GM18868 (cell line): ENCODE results near the gene NHLRC4.

Source experiments
- ATAC-seq: cut with Tn5 transposase; IDR thresholded peaks from one replicate; pipeline ENCODE4 v1.9.1; 2021; ENCODE audit warnings: mild to moderate bottlenecking, moderate library complexity; ENCODE audit not compliant: unreplicated experiment

Gene NHLRC4

GRCh38 chr16:530111-530817, 36.5 kb upstream of the NHLRC4 start:
- no peak for ATAC-seq

- ATAC-seq, result no peak
Measured at GRCh38 chr16:531494-532125, 35.2 kb upstream of the NHLRC4 start.

DNA sequence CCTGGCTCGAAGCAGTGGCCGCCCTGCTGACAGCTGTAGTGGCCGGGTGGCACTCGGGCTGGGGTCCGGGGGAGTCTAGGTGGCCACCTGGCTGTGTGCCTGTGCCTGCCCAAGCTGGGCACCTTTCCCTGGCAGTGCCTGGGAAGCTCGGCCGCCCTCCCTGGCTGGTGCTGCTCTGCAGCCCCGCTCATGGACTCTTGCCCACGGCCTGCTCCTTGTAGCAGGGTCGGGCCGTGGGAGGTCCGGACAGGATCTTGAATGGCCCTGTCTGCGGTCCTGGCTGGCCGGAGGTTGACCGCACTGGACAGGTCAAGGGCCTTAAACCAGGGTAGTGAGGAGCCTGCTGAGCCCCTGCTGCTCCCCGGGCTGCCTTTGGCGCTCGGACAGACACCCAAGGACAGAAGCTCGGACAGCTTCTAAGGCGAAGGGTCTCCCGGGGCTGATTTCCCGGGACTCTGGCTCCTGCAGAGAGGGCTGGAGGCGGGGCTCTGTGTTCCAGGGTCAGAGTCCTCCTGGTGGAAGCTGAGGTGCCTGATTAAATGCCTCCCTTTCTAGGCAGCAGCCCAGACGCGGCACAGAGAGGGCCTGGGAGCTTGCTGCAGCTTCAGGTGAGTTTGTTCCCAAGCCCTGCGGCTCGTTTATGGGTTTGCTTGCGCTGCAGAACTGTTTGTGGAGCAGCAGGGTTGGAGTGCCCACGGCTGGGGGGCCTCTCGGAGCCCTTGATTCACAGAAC, 33.2 kb upstream of the NHLRC4 start:
- no peak for ATAC-seq

DNA sequence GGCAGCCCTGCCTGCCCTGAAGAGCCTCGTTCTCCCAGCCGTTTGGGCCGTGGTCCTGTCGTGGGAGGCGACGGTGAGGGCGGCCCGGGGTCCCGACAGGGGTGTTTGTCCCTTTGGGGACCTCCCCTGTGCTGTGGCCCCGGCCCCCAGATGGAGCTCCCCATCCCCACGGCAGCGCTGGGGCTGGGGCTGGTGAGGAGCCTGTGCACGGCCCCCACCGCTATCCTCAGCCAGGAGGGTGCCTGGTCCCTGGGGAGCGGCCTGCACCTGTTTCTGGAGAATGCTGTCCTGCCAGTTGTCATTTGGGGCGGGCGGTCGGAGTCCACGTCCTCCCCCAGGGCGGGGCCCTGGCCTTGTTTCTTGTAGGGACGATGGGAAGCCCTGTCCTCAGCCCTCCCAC, 32.7 kb upstream of the NHLRC4 start:
- no peak for ATAC-seq

- ATAC-seq, result no peak
Measured at GRCh38 chr16:534856-535445, 31.9 kb upstream of the NHLRC4 start.

GRCh38 chr16:535446-536405, 31.1 kb upstream of the NHLRC4 start:
- ATAC-seq, result no peak

- ATAC-seq, result no peak
Measured at GRCh38 chr16:536746-537145, 30.1 kb upstream of the NHLRC4 start.

- ATAC-seq, result no peak
Measured at GRCh38 chr16:537415-538335, 29.1 kb upstream of the NHLRC4 start.

DNA sequence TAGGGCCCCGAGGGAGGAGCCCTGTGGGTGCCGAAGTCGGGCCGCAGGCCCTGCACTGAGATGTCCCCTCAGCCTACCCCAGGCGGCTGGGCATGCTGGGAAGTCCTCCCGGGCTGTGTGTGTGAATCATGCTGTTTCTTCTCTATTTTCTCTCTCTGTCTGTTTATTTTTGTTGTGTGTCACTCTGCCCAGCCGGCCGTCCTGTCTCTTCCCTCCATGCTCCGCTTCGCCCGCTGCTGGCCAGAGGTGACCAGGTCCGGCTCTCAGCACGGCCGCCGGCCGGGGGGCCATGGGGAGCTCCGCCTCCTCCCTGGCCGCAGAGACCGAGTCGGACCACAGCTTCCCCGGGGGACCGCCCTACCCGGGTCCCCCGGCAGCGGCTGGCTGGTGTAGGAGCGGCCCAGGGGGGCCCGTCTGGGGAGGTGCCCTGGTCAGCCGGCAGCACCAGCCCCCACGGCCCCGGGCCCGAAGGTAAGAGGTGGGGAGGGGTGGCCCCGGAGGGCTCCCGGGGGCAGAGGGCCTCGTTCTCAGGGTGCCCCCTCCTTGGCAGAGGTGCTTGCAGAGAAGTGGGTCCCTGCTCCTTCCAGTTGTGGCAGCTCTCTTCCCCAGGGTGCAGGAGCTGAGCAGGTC, 26.8 kb upstream of the NHLRC4 start:
- no peak for ATAC-seq

DNA sequence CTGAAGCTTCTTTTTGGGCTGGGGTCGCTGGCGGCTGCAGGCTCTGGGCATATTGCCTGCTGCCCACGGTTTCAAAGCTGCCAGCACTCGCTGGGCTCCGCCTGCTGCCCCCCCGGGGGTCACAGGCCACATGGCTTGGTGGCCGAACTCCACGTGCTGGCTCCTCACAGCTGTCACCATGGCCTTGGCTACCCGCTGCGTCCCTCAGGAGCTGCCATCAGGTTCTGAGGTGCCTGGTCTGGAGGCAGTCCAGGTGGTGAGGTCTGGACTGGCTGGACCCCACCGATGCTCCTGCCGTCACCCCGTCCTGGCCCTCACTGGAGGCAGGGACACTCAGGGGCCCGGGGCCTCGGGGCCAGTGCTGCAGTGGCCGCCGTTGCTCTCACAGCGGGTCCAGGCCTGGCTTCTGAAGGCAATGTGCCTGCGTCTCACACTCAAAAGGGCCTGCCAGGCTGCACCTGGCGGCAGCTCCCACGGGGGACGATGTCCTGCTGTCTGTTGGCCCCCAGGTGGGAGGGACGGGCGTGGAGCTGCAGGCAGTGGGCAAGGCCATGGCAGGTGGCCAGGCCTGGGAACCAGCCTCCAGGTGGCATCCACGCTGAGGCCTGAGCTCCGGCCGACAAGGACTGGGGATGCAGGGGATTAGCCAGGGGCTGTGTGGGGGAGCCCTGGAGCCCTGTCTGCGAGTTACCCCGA, 26.0 kb upstream of the NHLRC4 start:
- ATAC-seq, result no peak

- ATAC-seq, result no peak
Measured at GRCh38 chr16:543301-544164, 23.3 kb upstream of the NHLRC4 start.

DNA sequence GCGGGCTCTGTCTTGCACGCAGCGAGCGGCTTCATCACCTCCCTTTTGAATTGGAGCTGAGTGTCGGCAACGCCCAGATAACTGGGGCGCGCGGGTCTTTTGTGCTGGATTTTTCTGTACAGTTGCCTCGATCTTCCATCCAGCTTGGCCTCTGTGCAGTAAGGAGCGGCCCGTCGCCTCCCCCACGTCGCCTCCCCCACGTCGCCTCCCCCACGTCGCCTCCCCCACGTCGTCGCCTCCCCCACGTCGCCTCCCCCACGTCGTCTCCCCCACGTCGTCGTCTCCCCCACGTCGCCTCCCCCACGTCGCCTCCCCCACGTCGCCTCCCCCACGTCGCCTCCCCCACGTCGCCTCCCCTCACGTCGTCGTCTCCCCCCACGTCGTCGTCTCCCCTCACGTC, 22.3 kb upstream of the NHLRC4 start:
- ATAC-seq, result no peak

DNA sequence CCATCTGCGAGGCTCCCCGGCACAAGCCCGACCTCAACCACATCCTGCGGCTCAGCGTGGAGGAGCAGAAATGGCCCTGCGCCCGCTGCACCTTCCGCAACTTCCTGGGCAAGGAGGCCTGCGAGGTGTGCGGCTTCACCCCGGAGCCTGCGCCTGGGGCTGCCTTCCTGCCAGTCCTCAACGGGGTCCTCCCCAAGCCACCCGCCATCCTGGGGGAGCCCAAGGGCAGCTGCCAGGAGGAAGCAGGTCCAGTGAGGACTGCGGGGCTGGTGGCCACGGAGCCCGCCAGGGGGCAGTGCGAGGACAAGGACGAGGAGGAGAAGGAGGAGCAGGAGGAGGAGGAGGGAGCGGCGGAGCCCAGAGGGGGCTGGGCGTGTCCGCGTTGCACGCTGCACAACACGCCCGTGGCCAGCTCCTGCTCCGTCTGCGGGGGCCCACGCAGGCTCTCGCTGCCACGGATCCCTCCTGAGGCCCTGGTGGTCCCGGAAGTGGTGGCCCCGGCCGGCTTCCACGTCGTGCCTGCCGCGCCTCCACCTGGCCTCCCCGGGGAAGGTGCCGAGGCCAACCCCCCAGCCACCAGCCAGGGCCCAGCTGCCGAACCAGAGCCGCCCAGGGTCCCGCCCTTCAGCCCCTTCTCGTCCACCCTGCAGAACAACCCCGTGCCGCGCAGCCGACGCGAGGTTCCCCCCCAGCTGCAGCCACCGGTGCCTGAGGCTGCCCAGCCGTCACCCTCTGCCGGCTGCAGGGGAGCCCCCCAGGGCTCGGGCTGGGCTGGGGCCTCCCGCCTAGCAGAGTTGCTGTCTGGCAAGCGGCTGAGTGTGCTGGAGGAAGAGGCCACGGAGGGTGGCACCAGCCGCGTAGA, 19.7 kb upstream of the NHLRC4 start:
- ATAC-seq, result no peak

DNA sequence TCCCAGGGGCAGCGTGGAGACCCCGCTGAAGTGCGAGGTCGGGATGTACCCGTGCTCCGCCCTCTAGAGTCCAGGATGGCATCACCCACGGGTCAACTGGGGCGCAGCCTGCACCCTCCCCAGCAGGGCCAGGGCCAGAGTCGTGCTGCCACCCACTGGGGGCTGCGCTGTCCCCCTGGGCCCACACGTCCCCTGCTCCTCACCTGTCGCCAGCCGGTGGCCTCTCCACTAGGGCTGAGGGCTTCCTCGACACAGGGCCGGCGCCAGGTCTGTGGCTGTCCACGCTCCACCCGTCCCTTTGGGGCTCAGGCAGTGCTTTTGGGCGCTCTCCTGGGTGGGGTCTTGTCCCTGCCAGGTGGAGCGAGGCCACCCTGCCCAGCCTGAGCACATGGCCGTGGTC, 18.2 kb upstream of the NHLRC4 start:
- ATAC-seq, result no peak

DNA sequence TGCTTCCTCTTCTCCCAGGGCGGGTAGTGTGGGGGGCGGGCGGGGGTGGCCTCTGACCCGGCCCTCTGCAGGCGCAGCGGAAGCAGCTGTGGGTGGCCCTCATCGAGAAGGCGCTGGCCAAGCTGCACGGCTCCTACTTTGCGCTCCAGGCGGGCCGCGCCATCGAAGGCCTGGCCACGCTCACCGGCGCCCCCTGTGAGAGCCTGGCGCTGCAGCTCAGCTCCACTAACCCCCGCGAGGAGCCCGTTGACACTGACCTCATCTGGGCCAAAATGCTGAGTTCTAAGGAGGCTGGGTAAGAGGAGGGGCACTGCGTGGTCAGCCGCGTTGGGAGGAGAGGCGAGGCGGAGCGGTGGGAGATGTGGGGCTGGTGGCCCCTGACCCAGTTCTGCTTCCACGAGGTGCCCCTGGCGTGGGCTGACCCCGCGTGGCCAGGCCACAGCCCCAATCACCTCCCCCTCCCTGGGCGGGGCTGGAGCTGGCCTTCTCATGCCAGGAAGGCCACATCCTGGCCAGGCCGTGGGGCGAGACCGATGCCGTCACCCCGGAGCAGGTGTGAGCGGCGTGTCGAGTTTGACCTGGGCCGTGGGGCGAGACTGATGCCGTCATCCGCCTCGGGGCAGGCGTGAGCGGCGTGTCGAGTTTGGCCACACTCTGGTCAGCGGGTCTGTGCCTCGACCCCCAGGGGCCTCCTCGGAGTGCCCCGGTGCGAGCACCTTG, 17.1 kb upstream of the NHLRC4 start:
- ATAC-seq, result no peak

- no peak for ATAC-seq
Measured at GRCh38 chr16:551210-551609, 15.6 kb upstream of the NHLRC4 start.
